HG03060 (cell line): Measurements from ENCODE around the gene ARPP21.
"Not testable (repeated sequence)": the region's sequence is repeated elsewhere in the genome, so short reads cannot be mapped to it uniquely, and the experiment has no call there.

Experiments used
- ATAC-seq: cut with Tn5 transposase; IDR thresholded peaks from one replicate; pipeline ENCODE4 v1.9.1; 2021; ENCODE audit warnings: low read depth, moderate number of reproducible peaks; ENCODE audit not compliant: unreplicated experiment

ARPP21 gene

DNA sequence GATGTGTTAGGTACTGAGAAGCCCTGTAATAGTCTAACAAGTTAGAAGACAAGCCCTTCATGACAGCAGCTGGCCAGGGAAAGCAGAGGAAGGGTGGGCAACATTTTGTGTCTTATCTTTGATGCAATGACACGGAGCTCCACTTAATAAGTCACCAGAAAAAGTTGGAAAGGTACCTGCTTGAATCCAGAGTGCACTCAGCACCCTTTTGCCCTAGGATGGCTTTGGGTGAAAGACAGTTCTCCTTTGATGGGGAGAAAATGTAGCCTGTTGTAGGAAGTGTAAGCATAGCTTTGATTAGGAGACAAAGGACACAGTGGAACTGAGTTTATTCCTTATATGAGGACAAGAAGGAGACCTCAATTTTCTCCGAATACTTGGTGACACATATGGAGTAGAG, 137.0 kb downstream of the ARPP21 start:
- ATAC-seq: no peak

DNA sequence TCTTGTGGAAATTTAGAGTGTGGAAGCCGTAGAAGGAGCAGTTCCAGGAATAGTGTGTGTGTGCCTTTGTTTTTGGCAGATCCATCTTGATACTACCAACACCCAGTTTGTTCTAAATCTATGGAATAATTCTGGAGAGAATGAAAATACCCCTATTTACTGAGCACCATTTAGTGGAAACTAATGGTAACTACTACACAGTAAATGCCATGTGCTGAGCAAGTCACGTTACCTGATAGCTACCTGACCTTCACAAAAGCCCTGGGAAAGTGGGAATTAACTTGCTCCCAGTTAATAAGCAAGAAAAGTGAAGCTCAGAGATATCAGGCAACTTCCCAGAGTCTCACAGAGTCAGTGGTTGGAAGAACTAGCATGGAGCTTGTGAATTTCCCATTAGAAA, 137.7 kb downstream of the ARPP21 start:
- ATAC-seq: no peak

GRCh38 chr3:35777563-35778554, 138.5 kb downstream of the ARPP21 start:
- no peak for ATAC-seq

DNA sequence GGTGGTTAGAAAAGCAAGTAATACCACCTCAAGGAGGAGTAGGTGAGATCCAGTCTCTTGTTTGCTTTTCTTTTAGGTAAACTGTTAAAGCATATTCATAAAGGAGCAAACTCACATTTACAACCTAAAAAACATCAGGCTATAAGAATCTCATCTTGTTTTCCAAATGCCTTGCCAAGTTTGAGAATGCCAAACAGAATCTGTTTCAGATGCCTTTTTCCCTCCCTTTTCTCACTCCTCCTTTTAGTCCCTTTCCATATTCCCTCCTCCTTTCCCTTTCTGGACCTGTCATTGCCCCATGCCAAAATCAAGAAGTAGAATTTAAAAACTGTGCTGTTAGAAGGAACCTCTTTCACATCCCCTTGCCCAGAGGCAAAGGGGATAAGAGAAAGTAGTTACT, 140.3 kb downstream of the ARPP21 start:
- ATAC-seq: no peak

DNA sequence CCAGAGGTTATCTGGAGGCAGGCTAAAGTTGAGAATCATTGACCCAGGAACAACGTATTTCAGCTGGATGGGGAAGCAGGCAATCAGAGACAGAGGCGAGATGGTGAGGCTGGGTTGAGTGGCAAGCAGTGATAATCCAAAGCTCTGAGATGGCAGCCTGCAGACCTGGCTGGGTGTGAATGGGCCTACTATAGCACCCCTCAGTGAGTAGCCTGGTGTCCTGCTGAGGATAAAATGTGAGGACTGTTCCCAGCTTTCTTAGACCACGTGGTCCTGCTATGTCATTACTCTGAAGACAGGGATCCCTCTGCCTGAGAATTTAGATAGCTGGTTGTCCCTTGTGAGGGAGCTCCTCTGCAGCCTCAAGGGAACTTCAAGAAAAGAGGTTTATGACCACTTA, 141.5 kb downstream of the ARPP21 start:
- ATAC-seq: no peak

- ATAC-seq: no peak
Measured at GRCh38 chr3:35781558-35781957, 142.2 kb downstream of the ARPP21 start.

DNA sequence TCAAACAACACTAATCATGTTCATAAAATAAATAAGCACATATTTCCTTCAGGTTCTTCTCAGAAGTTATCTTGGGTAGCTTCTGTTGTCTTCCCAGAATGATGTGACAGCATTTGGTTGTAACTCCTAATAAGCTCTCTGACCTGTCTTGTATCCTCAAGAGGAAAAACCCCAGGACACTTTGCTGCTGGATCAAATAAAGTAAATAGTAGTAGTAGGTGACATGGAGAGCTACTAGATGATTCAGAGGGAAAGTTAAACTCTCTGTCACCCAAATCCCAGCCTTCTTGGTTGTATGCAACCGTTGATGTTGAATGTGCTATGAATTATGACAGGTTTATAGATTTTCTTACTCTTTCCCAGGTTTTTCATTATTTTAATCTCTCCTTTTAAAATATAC, 143.0 kb downstream of the ARPP21 start:
- ATAC-seq: no peak

DNA sequence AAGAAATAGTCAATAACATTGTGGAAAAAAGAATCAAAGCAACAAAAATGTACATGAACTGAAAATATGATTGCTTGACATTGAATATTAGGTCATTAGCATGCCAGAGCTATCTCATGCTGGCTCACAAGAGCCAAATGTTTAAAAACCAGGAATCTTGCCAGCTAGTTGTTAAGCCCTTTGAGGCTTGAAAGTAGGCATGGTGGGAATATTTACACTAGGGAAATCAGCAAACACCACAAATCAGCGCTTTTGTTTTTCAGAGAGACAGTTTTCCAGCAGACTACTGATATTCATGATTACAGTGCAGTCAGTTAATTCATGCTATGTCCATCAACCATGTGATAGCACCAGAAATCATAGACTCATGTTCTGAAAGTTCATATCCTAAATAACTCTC, 144.8 kb downstream of the ARPP21 start:
- no peak for ATAC-seq

DNA sequence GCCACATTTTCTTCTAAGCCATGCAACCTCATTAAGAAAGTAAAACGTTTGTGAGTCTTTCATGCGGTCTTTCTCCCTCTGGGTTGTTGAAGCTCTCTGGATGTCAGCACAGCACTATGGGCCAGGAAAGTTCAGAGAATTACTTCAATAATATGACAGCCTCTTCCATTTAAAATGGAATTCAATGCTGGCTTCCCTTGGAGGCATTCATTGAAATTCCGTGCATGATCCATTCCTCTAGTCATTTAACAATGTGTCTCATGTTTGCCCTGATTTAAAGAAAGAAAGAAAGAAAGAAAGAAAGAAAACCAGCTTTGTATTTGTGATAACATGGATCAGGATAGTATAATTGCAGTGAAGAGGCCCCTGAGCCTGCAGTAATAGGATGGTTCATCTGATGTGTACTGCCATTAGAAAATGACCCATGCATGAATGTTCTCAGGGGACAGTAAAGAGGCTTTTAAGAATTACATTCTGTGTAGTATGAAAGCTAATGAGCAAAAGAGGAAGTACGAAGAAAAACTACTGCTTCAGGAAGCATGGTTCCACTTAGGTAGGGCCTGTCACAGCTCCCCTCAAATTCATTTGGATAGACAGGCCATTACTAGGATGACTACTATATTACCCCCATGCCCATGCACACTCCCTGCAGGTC, 146.0 kb downstream of the ARPP21 start:
- ATAC-seq: no peak

GRCh38 chr3:35787936-35788335, 148.6 kb downstream of the ARPP21 start:
- no peak for ATAC-seq

- no peak for ATAC-seq
Measured at GRCh38 chr3:35789042-35789831, 149.9 kb downstream of the ARPP21 start.

GRCh38 chr3:35790764-35791163, 151.4 kb downstream of the ARPP21 start:
- ATAC-seq: no peak

DNA sequence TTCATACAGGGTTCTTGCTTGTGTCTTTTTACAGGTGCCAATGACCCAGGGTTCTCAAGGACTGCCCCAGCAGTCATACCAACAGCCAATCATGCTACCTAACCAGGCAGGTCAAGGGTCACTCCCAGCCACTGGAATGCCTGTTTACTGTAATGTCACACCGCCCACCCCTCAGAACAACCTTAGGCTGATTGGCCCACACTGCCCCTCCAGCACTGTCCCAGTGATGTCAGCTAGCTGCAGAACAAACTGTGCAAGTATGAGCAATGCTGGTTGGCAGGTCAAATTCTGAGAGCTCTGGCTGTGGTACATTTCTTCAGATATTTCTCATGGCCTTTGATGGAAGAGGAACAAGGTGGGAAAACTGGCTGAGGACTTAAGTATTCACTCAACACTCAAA, 154.3 kb downstream of the ARPP21 start:
- ATAC-seq: no peak

- ATAC-seq: no peak
Measured at GRCh38 chr3:35800960-35801459, 161.7 kb downstream of the ARPP21 start.

DNA sequence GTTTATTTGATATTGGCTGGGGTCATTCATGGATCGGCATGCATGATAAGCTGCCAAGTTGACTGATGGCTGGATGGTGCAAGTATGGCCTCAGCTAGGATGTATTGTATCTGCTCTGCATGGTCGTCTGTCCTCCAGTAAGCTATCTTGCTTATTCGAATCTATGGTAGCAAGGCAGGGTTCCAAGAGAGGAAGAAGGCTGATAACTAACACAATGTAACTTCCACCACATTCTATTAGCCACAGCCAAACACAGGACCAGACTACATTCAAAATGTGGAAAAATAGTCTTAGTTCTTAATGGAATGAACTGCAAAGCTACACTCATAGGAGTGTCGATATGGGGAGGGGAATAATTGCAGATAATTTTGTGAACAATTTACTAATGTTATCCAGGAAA, 175.2 kb downstream of the ARPP21 start:
- ATAC-seq: no peak

DNA sequence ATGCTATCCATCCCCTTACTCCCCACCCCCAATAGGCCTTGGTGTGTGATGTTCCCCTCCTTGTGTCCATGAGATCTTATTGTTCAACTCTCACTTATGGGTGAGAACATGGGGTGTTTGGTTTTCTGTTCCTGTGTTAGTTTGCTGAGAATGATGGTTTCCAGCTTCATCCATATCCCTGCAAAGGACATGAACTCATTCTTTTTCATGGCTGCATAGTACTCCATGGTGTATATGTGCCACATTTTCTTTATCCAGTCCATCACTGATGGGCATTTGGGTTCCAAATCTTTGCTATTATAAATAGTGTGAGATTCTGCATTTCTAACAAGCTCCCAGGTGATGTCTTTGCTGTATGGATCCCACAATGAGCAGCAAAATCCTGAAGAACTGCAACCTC, 176.5 kb downstream of the ARPP21 start:
- ATAC-seq: not testable (repeated sequence)

- no peak for ATAC-seq
Measured at GRCh38 chr3:35817216-35817615, 177.9 kb downstream of the ARPP21 start.

- no peak for ATAC-seq
Measured at GRCh38 chr3:35832140-35832571, 192.8 kb downstream of the ARPP21 start.
